ENCODE measurements around the gene MUCL3. TPM values are rescaled to one million over a fixed set of nuclear protein-coding genes. Genes with fewer than 3 reads are reported as not detected.

MUCL3 gene, protein sequence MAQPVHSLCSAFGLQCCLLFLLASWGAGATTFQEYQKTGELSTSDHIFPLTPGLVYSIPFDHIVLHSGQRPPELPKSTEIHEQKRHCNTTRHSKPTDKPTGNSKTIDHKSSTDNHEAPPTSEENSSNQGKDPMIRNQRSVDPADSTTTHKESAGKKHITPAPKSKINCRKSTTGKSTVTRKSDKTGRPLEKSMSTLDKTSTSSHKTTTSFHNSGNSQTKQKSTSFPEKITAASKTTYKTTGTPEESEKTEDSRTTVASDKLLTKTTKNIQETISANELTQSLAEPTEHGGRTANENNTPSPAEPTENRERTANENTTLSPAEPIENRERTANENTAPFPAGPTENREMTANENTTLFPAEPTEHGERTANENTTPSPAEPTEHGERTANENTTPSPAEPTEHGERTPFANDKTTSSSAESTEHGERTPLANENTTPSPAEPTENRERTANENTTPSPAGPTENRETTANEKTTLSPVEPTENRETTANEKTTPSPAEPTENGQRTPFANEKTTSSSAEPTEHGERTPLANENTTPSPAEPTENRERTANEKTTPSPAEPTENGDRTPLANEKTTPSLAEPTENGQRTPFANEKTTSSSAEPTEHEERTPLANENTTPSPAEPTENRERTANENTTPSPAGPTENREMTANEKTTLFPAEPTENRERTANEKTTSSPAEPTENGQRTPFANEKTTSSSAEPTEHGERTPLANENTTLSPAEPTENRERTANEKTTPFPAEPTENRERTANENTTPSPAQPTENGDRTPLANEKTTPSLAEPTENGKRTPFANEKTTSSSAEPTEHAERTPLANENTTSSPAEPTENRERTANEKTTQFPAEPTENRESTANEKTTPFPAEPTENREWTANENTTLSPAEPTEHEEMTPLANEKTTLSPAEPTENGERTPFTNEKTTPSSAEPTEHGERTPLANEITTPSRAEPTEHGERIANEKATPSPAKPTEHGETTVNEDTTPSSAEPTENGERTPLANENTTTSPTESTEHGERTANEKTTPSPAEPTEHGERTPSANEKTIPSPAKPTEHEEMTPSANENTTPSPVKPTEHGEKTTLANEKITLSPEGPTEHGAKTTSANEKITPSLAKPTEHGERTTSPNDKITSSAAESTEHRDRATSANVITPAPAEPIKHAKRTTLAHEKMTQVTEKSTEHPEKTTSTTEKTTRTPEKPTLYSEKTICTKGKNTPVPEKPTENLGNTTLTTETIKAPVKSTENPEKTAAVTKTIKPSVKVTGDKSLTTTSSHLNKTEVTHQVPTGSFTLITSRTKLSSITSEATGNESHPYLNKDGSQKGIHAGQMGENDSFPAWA (N-terminal part only)
- total RNA-seq = not detected

GRCh38 chr6:30940361-30940986, at the start of gene MUCL3:
MUCL3 (plus strand) TSS chr6:30940973; CDS start chr6:30941000, 27 bp downstream.

DNA sequence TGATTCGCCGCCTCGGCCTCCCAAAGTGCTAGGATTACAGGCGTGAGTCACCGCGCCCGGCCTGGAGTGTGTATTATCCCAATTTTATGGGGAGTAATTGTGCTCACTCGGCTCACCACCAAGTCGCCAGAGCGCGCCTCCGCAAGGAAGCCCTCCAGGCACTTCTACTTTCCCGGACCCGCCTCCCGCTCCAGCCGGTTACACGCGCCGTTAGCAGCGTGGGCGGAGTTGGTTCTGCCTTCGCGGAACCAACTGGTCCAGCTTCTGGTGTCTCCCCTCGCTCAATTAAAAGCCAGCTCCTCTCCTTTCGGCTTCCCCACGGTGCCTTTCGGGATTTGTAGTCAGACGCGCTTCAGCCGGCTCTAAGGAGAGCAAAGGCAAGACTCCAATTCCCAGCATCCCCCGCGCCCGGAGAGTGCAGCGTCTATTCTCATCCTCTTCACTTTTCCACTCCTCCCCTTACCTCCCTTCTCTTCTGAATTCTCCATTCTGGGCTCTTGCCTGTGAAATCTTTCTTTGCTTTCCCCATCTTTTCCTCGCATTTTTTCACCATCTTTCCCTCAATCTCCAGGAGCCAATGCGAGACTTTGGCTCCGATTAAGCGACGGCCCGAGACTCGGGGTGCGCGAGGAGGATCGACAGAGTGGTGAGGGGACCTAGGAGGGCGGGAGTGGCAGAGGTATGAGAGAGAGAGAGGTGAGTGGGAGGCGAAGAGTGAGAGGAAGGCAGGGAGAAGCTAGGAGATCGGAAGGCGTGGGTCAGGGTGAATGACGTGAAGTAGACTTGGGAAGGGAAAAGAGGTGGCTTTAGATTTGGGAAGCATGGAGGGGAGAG, 32.8 kb upstream of the MUCL3 start, which contains the start of gene GTF2H4:
Gene GTF2H4 (plus strand): TSS at position 450 of the 834 bp plus-strand sequence.

DNA sequence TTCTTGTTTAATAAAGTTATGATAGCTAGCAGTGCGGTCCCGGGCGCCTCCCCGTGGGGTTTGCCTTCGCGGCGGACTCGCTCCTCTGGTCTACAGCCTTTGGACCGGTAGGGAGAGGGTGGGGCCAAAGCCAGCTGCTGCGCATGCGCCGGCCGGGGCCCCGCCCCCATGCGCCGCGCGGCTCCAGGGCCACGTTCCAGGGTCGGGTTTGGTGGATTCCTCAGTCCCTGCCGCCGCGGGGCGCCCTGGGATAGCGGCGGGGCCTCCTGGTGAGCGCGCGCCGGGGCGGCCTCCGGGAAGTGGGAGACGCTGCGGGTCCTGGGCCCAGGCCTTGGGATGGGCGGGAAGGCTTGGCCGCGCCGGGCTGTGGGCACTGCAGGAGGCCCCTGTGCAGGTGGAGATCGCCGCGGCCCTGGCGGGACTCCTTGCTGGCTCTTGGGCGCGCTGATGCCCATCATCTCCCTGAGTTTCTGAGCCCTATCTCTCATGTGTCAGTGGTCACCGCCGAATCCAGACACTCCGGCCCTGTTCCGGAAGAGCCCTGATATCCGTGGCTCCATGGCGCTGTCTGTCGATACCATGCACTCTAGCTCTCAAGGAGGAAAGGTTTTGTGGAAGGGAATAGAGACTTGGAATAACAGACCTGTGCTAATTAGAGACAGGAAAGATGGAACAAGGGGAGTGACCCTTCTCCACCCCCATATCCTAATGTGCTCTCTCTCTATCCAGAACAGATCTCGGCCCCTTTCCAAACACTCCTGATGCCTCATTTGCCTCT, 26.5 kb upstream of the MUCL3 start, which contains the start of gene VARS2:
Gene VARS2 (plus strand): TSS at position 163 of the 778 bp plus-strand sequence. CDS start 599 bp downstream, at position 762.

DNA sequence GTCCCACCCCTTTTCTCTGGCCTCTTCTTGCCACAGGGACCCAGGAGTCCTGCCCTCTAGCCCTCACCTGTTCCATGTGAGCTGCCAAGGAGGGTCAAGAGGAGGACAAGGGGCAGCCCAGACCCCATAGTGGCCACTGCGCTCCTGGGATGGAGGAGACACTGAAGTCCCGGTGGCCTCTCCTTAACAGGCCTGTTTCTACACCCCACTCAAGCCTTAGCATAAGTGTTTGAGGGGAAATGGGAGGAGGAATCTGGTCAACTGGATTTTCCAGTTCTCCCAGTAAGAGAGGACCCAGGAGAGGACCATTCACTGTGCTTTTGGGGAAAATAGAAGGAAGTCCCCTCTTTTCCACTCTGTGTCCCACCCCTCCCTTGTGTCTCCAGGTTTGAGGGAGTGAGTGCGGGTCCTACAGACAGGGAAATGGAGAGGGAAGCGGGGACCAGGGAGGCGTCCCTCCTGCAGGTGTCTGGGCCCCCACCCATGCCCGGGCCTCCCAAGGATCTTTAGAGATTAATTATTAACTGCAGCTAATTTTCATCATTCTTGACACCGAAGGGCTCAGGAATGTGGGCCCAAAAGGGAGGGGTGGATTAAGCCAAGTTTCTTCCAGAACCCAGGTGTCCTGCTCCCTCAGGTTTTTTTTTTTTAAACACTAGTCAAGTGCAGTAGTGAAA, 8.7 kb upstream of the MUCL3 start, which contains the start of gene SFTA2:
Gene SFTA2 (minus strand): TSS at position 202 of the 677 bp plus-strand sequence. CDS start 74 bp downstream, at position 128.

GRCh38 chr6:30983439-30983838, 42.7 kb downstream of the MUCL3 start, which contains the start of gene MUC21:
MUC21 (plus strand) TSS chr6:30983718; CDS start chr6:30983959, 241 bp downstream.

Small RNA genes within 50 kb of the gene (small RNA-seq; reads per million reads assigned to genes)
- not detected for gene RF00019 (ENCODE audit: low replicate concordance)

Other genes with a start within 250 kb of the MUCL3 start
- 7.1 TPM for gene NRM, start 250.0 kb upstream of the MUCL3 start, total RNA-seq
- 15.9 TPM for gene MDC1, start 223.7 kb upstream of the MUCL3 start, total RNA-seq
- gene TUBB, start 220.6 kb upstream of the MUCL3 start, total RNA-seq = 468 TPM
- gene FLOT1, start 198.3 kb upstream of the MUCL3 start, total RNA-seq = 60.8 TPM
- gene IER3, start 196.4 kb upstream of the MUCL3 start, total RNA-seq = 13.2 TPM
- 141 TPM for gene DDR1, start 56.5 kb upstream of the MUCL3 start, total RNA-seq
- 48.3 TPM for gene GTF2H4, start 32.8 kb upstream of the MUCL3 start, total RNA-seq
- gene VARS2, start 26.7 kb upstream of the MUCL3 start, total RNA-seq = 26.7 TPM
- not detected for gene SFTA2, start 8.8 kb upstream of the MUCL3 start, total RNA-seq
- not detected for gene MUC21, start 42.7 kb downstream of the MUCL3 start, total RNA-seq
- gene MUC22, start 69.5 kb downstream of the MUCL3 start, total RNA-seq = not detected
- gene C6orf15, start 171.6 kb downstream of the MUCL3 start, total RNA-seq = not detected
- 0.06 TPM for gene PSORS1C1, start 173.8 kb downstream of the MUCL3 start, total RNA-seq
- gene CDSN, start 179.5 kb downstream of the MUCL3 start, total RNA-seq = not detected
- gene PSORS1C2, start 198.1 kb downstream of the MUCL3 start, total RNA-seq = 0.29 TPM
- 27.2 TPM for gene CCHCR1, start 216.8 kb downstream of the MUCL3 start, total RNA-seq
- 16.8 TPM for gene TCF19, start 217.6 kb downstream of the MUCL3 start, total RNA-seq
- gene POU5F1, start 229.7 kb downstream of the MUCL3 start, total RNA-seq = 11.4 TPM